PC-9 (cell line): Measurements from ENCODE around the gene ANAPC4. TPM values are rescaled to one million over a fixed set of nuclear protein-coding genes. Genes with fewer than 3 reads are reported as not detected.

Source experiments
- BruUV-seq: library from RNA; stranded (reverse); fragments of 400-500 nt; replicated peaks from 2 replicates; lab custom pipeline; 2021; lab: Mats Ljungman, UMichigan
- CTCF ChIA-PET: fragments of 300-600 bp; sonication (Branson Sonifier 250); formaldehyde crosslinking; loops from one replicate; lab custom pipeline; 2022; ENCODE audit warnings: antibody characterized with exemption; lab: Charles Lee
- POLR2A ChIA-PET: fragments of 300-600 bp; sonication (Branson Sonifier 250); formaldehyde crosslinking; loops from one replicate; lab custom pipeline; 2022; ENCODE audit warnings: antibody characterized with exemption; ENCODE audit not compliant: unreplicated experiment; lab: Charles Lee
- DNase-seq, 2 experiments: peaks; one replicate each; pipeline versions ENCODE4 v3.0.0 to v3.0.0-alpha.2; 2015 to 2022; ENCODE audit warnings: mixed read lengths in 1 of 2
- H2AFZ ChIP-seq: fragments of 200-600 bp; sonication (generic); 2 replicates; pipeline ENCODE4 v1.8.1; 2017; ENCODE audit warnings: antibody characterized with exemption
- H3F3A ChIP-seq: fragments of 200-600 bp; sonication (generic); 2 replicates; pipeline ENCODE4 v1.8.1; 2017; ENCODE audit warnings: antibody characterized with exemption, mild to moderate bottlenecking, low read depth; ENCODE audit not compliant: insufficient read depth
- H3K27ac ChIP-seq: fragments of 200-600 bp; sonication (generic); 2 replicates; pipeline ENCODE4 v1.6.1; 2016; ENCODE audit warnings: mixed run types
- H3K27me3 ChIP-seq: fragments of 200-600 bp; sonication (generic); 2 replicates; pipeline ENCODE4 v1.6.1; 2016; ENCODE audit warnings: low read depth, mixed run types; ENCODE audit not compliant: insufficient read depth
- H3K36me3 ChIP-seq: fragments of 200-600 bp; sonication (generic); 2 replicates; pipeline ENCODE4 v1.6.1; 2016; ENCODE audit warnings: low read depth, mixed run types
- H3K4me1 ChIP-seq: fragments of 200-600 bp; sonication (generic); replicated peaks from 2 replicates; pipeline ENCODE4 v1.6.1; 2016; ENCODE audit warnings: mixed run types; ENCODE audit not compliant: insufficient read depth
- H3K4me2 ChIP-seq: fragments of 200-600 bp; sonication (generic); 2 replicates; pipeline ENCODE4 v1.6.1; 2017; ENCODE audit warnings: mixed run types
- H3K4me3 ChIP-seq: fragments of 200-600 bp; sonication (generic); 2 replicates; pipeline ENCODE4 v1.6.1; 2016; ENCODE audit warnings: mixed run types
- H3K79me2 ChIP-seq: fragments of 200-600 bp; sonication (generic); 2 replicates; pipeline ENCODE4 v1.6.1; 2017; ENCODE audit warnings: low read depth, mixed run types
- H3K9me2 ChIP-seq: fragments of 200-600 bp; sonication (generic); 2 replicates; pipeline ENCODE4 v1.8.1; 2017; ENCODE audit warnings: mild to moderate bottlenecking; ENCODE audit not compliant: insufficient read depth
- H3K9me3 ChIP-seq: fragments of 200-600 bp; sonication (generic); 2 replicates; pipeline ENCODE4 v1.8.1; 2016; ENCODE audit warnings: low read depth; ENCODE audit not compliant: insufficient read depth
- H4K20me1 ChIP-seq: fragments of 200-600 bp; sonication (generic); 2 replicates; pipeline ENCODE4 v1.8.1; 2017; ENCODE audit not compliant: insufficient read depth
- CTCF ChIP-seq: fragments of 200-600 bp; sonication (generic); conservative IDR thresholded peaks from 2 replicates; pipeline ENCODE4 v1.6.1; 2017; ENCODE audit warnings: mixed run types, antibody characterized with exemption, mild to moderate bottlenecking, moderate library complexity
- EZH2 ChIP-seq: fragments of 200-600 bp; sonication (generic); IDR thresholded peaks from 2 replicates; pipeline ENCODE4 v1.8.0; 2017; ENCODE audit warnings: antibody characterized with exemption, low read depth
- intact Hi-C: fragments of 100-400 bp; cut with micrococcal nuclease; formaldehyde crosslinking; loops from one replicate; pipeline ENCODE4 v1.10.0; 2022; ENCODE audit not compliant: unreplicated experiment
- total RNA-seq: library from RNA; stranded (reverse); gene quantifications from 2 replicates; pipeline ENCODE4 v1.2.3, GENCODE V29; 2021

Gene ANAPC4
- total RNA-seq, 1 experiment from 2014 or later = 25.8 TPM

GRCh38 chr4:25403699-25404098 lies 26.6 kb downstream of the ANAPC4 start:
- Histone ChIP-seq H3K27me3 (no peaks in the 10 kb centered on the region), H3K27ac (no peak overlapping the region), H3K79me2 (no peaks in the 10 kb centered on the region), H4K20me1 (no peaks in the 10 kb centered on the region), H3K9me2 (no peaks in the 10 kb centered on the region), H3F3A (peaks cover 3% of the 10 kb centered on the region; the same call in 1 of the 2 replicates), H3K4me3 (no peak overlapping the region), H3K4me1 (no peaks in the 10 kb centered on the region), H3K36me3 (0 out of 2 replicates have a peak, but pooled peaks cover under 1% of the 10 kb centered on the region), H3K9me3 (no peaks in the 10 kb centered on the region), H2AFZ (no peak overlapping the region), H3K4me2 (no peak overlapping the region)
- intact Hi-C loops = no loop called here
- TF ChIP-seq EZH2 (no peak), CTCF (no peak)
- POLR2A ChIA-PET = no interaction called here
- BruUV-seq = no TSS peak
- CTCF ChIA-PET = no interaction called here
- no peak for DNase-seq

DNA sequence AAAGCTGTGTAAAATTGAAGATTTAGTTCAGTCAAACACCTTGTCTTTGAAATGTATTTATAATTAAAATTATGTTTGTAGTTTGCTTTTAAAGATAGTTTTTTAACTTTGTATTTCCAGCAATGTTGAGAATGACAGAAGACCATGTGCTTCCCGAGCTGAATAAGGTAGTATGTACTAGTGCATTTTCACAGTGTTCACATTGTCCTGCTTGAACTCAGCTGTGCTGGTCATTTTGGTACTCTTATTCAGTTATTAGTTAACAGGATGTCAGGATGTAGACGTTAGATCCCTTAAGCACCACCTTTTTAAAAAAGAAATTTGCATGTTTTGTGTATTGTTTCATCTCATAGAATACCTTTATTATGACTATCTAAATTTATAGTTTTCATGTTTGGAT lies 28.4 kb downstream of the ANAPC4 start:
- no peaks in the 10 kb centered on the region for H3K27me3 ChIP-seq
- H3F3A ChIP-seq = peaks cover 3% of the 10 kb centered on the region; the same call in 1 of the 2 replicates
- no peaks in the 10 kb centered on the region for H3K9me2 ChIP-seq
- no peaks in the 10 kb centered on the region for H3K79me2 ChIP-seq
- no TSS peak for BruUV-seq
- TF ChIP-seq CTCF (no peak), EZH2 (no peak)
- no peak overlapping the region for H3K4me2 ChIP-seq
- 0 out of 2 replicates have a peak, but pooled peaks cover 6% of the 10 kb centered on the region for H3K36me3 ChIP-seq
- ChIA-PET POLR2A (no interaction called here), CTCF (no interaction called here)
- no peaks in the 10 kb centered on the region for H3K4me1 ChIP-seq
- H2AFZ ChIP-seq = no peak overlapping the region
- H4K20me1 ChIP-seq = no peaks in the 10 kb centered on the region
- DNase-seq = no peak
- intact Hi-C loops = no loop called here
- H3K27ac ChIP-seq = no peak overlapping the region
- no peaks in the 10 kb centered on the region for H3K9me3 ChIP-seq
- no peak overlapping the region for H3K4me3 ChIP-seq

GRCh38 chr4:25406081-25406692 lies 29.1 kb downstream of the ANAPC4 start:
- H4K20me1 ChIP-seq = no peaks in the 10 kb centered on the region
- TF ChIP-seq EZH2 (no peak), CTCF (no peak)
- H3K27ac ChIP-seq = no peak overlapping the region
- POLR2A ChIA-PET = no interaction called here
- no peaks in the 10 kb centered on the region for H3K9me3 ChIP-seq
- no peak overlapping the region for H3K4me2 ChIP-seq
- no peaks in the 10 kb centered on the region for H3K4me1 ChIP-seq
- no peaks in the 10 kb centered on the region for H3K27me3 ChIP-seq
- H3K9me2 ChIP-seq = no peaks in the 10 kb centered on the region
- CTCF ChIA-PET = no interaction called here
- no peak for DNase-seq
- no TSS peak for BruUV-seq
- H3K79me2 ChIP-seq = no peaks in the 10 kb centered on the region
- no peaks in the 10 kb centered on the region for H3F3A ChIP-seq
- H3K4me3 ChIP-seq = no peak overlapping the region
- no peak overlapping the region for H2AFZ ChIP-seq
- 0 out of 2 replicates have a peak, but pooled peaks cover 6% of the 10 kb centered on the region for H3K36me3 ChIP-seq
- intact Hi-C loops = no loop called here
